Mammary microvascular endothelial cell (primary cell): ENCODE measurements around the gene ASIC4. TPM values are rescaled to one million over a fixed set of nuclear protein-coding genes. Genes with fewer than 3 reads are reported as not detected.

Source experiments
- total RNA-seq: library from RNA; depleted of rRNA; stranded (reverse); fragments of >200 nt; gene quantifications from 2 replicates; pipeline ENCODE4 v1.2.3, GENCODE V29; 2015

The ASIC4 gene
- total RNA-seq: not detected in 2 replicates

GRCh38 chr2:219514196-219514761 lies at the start of gene ASIC4:
TSS of gene ASIC4 (plus strand) at chr2:219514482. CDS start at chr2:219514725, 243 bp downstream.

GRCh38 chr2:219498280-219499057 lies 15.8 kb upstream of the ASIC4 start, which contains the start of gene GMPPA:
TSS of gene GMPPA (plus strand) at chr2:219498891. CDS start at chr2:219499976, 1,085 bp downstream.

GRCh38 chr2:219543596-219544358 lies 29.5 kb downstream of the ASIC4 start, which contains the start of the genes CHPF and TMEM198:
TSS of gene CHPF (minus strand) at chr2:219543809. CDS start at chr2:219543538, 271 bp downstream.
TSS of gene TMEM198 (plus strand) at chr2:219544028. CDS start at chr2:219544728, 700 bp downstream.

GRCh38 chr2:219571311-219572236 lies 57.3 kb downstream of the ASIC4 start, which contains the start of gene OBSL1:
TSS of gene OBSL1 (minus strand) at chr2:219571539. CDS start at chr2:219571232, 307 bp downstream.

GRCh38 chr2:219572237-219573001 lies 58.1 kb downstream of the ASIC4 start, which contains the start of gene INHA:
TSS of gene INHA (plus strand) at chr2:219572310. CDS start at chr2:219572375, 65 bp downstream.

Other genes starting within 250 kb of the ASIC4 start
- 11.6 and 17.8 TPM in 2 replicates for gene DNAJB2, start 235.1 kb upstream of the ASIC4 start, total RNA-seq
- gene PTPRN, start 205.1 kb upstream of the ASIC4 start, total RNA-seq: not detected in 2 replicates
- gene RESP18, start 181.7 kb upstream of the ASIC4 start, total RNA-seq: not detected in 2 replicates
- 46.8 and 54.5 TPM in 2 replicates for gene DNPEP, start 126.6 kb upstream of the ASIC4 start, total RNA-seq
- not detected in 2 replicates for gene DES, start 96.1 kb upstream of the ASIC4 start, total RNA-seq
- gene SPEG, start 79.6 kb upstream of the ASIC4 start, total RNA-seq: 0.05 TPM in 1 of 2 replicates, not detected in the other
- gene GMPPA, start 15.6 kb upstream of the ASIC4 start, total RNA-seq: 35.7 and 45.9 TPM in 2 replicates
- gene CHPF, start 29.3 kb downstream of the ASIC4 start, total RNA-seq: 0.27 and 0.44 TPM in 2 replicates
- gene TMEM198, start 29.5 kb downstream of the ASIC4 start, total RNA-seq: not detected in 2 replicates
- gene OBSL1, start 57.1 kb downstream of the ASIC4 start, total RNA-seq: 2.2 and 2.8 TPM in 2 replicates
- gene INHA, start 57.8 kb downstream of the ASIC4 start, total RNA-seq: not detected in 2 replicates
- 11.6 and 16.8 TPM in 2 replicates for gene STK11IP, start 83.4 kb downstream of the ASIC4 start, total RNA-seq
- not detected in 2 replicates for gene SLC4A3, start 113.1 kb downstream of the ASIC4 start, total RNA-seq